Measurements from ENCODE around the gene C2CD2L.

C2CD2L gene

DNA sequence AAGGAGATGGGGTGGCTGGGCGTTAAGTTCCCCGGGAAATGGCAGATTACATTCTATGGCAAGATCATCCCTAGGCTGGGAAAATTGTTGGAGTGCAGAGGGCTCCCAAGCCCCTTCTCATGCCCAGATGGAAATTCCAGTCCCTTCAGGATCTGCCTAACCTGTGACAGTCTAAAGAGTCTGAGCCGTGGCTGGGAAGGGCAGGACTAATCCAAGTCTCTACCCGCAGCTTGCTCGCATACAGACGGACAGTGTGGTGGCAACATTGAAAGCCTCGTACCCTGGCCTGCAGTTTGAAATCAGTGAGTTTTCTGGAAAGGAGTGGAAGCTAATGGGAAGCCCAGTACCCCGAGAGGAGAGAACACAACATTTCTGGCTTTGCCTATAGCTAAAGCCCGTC is 18.7 kb upstream of the C2CD2L start:
- TF ChIP-seq, protein P1, sequence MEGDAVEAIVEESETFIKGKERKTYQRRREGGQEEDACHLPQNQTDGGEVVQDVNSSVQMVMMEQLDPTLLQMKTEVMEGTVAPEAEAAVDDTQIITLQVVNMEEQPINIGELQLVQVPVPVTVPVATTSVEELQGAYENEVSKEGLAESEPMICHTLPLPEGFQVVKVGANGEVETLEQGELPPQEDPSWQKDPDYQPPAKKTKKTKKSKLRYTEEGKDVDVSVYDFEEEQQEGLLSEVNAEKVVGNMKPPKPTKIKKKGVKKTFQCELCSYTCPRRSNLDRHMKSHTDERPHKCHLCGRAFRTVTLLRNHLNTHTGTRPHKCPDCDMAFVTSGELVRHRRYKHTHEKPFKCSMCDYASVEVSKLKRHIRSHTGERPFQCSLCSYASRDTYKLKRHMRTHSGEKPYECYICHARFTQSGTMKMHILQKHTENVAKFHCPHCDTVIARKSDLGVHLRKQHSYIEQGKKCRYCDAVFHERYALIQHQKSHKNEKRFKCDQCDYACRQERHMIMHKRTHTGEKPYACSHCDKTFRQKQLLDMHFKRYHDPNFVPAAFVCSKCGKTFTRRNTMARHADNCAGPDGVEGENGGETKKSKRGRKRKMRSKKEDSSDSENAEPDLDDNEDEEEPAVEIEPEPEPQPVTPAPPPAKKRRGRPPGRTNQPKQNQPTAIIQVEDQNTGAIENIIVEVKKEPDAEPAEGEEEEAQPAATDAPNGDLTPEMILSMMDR (IDR thresholded peaks at IDR 0.05; ENCODE audit: insufficient read depth, missing control alignments): no peak
- no peak for FAIRE-seq

DNA sequence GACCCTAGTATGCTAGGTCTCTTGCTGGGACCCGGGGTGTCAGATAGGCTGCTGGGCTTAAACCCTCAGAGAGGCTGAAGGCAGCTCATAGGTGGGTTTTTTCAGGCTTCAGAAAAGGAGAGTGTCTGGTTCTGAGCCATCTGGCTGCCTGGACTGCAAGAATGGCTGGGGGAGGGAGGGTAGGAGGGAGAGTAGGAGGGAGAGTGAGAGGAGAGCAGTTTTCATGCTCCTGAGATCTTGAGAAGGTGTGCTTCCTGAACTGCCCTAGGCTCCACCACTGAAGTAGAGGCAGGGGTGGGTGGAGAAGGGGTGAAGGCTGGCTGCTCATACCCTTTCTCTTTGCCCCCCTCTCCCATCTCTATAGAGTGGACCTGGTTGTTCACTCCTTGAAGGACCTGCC is 17.8 kb upstream of the C2CD2L start:
- TF ChIP-seq, protein P1 (IDR thresholded peaks at IDR 0.05; ENCODE audit: insufficient read depth, missing control alignments): no peak
- no peak for DNase-seq (ENCODE audit: insufficient read length, low spot score)
- no peak for FAIRE-seq

More for the DNA sequence above, 18.7 kb upstream of the C2CD2L start:
- DNase-seq (ENCODE audit: insufficient read length, low spot score): no peak

DNA sequence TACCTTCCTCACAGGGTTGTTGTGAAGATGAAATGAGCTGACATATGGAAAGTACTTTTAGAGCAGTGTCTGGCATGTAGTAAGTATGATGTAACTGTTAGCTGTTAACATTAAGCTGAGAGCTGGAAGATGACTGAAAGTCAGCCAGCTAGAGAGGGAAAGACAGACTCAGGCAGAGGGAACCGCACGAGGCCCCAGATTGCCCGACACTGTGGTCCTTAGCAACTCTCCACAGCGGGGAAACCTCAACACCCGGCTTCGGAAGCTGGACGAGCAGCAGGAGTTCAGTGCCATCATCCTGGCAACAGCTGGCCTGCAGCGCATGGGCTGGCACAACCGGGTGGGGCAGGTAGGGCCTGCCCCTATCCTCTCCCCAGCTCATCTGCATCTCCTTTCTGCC is 16.0 kb upstream of the C2CD2L start:
- DNase-seq (ENCODE audit: insufficient read length, low spot score) (no peak), FAIRE-seq (no peak)
- TF ChIP-seq, protein P1 (IDR thresholded peaks at IDR 0.05; ENCODE audit: insufficient read depth, missing control alignments): no peak

DNA sequence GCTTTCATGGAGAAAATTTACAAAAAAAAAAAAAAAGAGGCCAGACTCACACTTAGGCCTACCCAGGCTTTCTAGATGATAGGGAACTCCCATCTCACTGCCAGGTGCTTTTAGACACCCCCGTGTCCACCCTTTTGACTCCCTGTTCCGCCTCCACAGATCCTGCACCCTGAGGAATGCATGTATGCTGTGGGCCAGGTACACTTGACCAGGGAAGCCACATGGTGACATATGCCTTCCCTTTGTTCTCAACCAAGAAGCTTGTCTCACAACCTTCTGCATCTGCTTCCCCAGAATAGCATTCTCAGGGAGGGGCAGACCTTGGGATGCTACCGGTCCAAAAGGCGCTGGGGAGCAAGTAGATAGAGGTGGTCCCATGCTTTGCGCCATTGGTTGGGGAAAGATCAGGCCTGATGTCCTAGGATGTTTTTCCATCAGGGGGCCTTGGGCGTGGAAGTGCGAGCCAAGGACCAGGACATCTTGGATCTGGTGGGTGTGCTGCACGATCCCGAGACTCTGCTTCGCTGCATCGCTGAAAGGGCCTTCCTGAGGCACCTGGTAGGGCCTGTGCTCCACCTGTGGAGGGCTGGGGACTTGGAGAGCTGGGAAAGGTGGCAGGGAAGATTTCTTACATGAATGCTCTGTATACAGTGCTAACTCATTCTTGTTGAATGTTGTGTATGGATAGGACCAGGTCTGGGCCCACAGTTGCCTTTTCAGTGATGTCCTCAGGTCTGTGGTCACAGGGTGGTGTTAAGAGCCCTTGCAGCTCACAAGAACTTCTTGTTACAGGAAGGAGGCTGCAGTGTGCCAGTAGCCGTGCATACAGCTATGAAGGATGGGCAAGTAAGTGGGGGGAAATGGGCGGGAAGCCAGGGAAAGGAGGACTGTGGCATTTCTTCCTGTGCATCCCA is 14.9 kb upstream of the C2CD2L start:
- TF ChIP-seq, protein P1 (IDR thresholded peaks at IDR 0.05; ENCODE audit: insufficient read depth, missing control alignments): no peak
- DNase-seq (ENCODE audit: insufficient read length, low spot score) (no peak), FAIRE-seq (no peak)

DNA sequence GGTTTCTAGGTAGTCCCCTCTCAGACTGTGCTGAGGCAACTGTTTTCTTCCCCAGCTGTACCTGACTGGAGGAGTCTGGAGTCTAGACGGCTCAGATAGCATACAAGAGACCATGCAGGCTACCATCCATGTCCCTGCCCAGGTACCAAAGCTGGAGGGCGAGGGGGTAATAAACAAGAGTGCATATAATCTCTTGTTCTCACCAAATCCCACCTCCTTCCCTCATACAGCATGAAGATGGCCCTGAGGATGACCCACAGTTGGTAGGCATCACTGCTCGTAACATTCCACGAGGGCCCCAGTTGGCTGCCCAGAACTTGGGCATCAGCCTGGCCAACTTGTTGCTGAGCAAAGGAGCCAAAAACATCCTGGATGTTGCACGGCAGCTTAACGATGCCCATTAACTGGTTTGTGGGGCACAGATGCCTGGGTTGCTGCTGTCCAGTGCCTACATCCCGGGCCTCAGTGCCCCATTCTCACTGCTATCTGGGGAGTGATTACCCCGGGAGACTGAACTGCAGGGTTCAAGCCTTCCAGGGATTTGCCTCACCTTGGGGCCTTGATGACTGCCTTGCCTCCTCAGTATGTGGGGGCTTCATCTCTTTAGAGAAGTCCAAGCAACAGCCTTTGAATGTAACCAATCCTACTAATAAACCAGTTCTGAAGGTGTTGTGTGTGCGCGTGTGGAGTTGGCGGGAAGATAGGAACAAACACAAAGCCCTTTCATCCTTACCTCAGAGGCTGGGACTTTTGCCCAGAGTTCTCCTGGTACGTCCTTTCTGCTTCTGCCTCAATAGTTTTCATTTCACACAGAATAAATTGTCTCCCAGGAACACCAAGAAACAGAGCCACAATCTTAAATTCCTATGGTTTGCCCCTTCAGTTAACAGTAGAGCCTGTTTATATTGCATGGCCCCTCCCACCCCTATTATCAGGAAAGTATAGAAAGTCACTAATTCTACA is 14.0 kb upstream of the C2CD2L start:
- DNase-seq (ENCODE audit: insufficient read length, low spot score) (no peak), FAIRE-seq (no peak)
- TF ChIP-seq, protein P1 (IDR thresholded peaks at IDR 0.05; ENCODE audit: insufficient read depth, missing control alignments): no peak

DNA sequence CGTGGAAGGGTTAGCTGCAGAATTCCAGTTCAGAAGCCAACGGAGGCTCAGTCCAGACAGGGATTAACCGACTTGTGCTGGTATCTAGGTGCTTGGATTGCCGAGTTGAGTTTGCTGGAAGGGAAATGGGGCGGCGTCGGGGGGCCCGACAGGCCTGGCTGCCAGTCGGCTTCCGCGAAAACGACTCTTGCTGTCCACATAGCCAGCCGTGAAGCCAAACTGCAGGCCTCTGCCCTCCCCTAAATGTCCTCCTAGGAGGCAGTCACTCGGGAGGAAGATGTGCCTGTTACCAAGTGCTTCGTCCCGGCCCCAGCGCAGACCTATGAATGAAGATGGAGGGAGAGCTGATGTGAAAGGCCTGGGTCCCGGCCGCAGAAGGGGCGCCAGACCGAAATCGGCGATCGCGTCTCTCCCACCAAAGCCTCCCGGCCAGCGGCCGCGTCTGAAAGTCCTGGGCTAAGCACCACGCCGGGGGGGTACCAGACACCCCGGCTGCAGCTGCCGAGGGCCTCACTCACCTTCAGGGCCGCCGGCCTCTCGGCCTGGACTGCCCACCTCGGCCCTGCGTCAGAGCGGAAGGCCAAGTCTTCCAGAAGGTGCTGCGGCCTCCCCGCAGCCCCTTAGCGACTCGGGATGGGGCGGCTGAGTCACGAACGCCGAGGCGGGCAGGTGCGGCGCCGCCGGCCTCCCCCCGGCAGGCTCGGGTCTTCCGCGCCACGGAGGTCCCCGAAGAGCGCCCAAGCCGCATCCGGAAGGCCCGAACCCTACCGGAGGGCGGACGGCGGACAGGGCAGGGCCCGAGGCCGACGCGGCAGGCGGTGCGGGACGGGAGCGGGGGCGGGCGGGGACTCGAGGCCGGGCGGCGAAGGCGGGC is 13.0 kb upstream of the C2CD2L start:
- TF ChIP-seq, protein P1 (IDR thresholded peaks at IDR 0.05; ENCODE audit: insufficient read depth, missing control alignments): no peak
- FAIRE-seq (no peak), DNase-seq (ENCODE audit: insufficient read length, low spot score) (no peak)
